ENCODE results near the gene PLAAT4. TPM values are rescaled to one million over a fixed set of nuclear protein-coding genes. Genes with fewer than 3 reads are reported as not detected.
"Not testable (repeated sequence)": the region's sequence is repeated elsewhere in the genome, so short reads cannot be mapped to it uniquely, and the experiment has no call there.

PLAAT4 gene
- total and polyA plus RNA-seq, 2 experiments from 2014 or later: not detected

GRCh38 chr11:63535734-63536133 is 874 bp upstream of the PLAAT4 start:
- TF ChIP-seq CTCF (IDR thresholded peaks at IDR 0.05; ENCODE audit: low read depth, low read length): no peak
- Histone ChIP-seq H3K4me3 (no peak overlapping the region), H3K4me1 (ENCODE audit: low read depth) (no peaks in the 10 kb centered on the region), H3K9me3 (ENCODE audit: low read depth) (no peaks in the 10 kb centered on the region), H3K27ac (no peak overlapping the region), H3K27me3 (no peaks in the 10 kb centered on the region), H3K36me3 (no peaks in the 10 kb centered on the region)
- DNase-seq (ENCODE audit: low read depth in 1 of 2, low spot score in 1 of 2): no peak

- no peak overlapping the region for H3K4me3 ChIP-seq
- DNase-seq (ENCODE audit: low read depth in 1 of 2, low spot score in 1 of 2): peak in 1 of 2 donors; percentile 97
- H3K36me3 ChIP-seq: no peaks in the 10 kb centered on the region
- no peaks in the 10 kb centered on the region for H3K9me3 ChIP-seq (ENCODE audit: low read depth)
- no peak for TF ChIP-seq CTCF (IDR thresholded peaks at IDR 0.05; ENCODE audit: low read depth, low read length)
- no peaks in the 10 kb centered on the region for H3K4me1 ChIP-seq (ENCODE audit: low read depth)
- no peak overlapping the region for H3K27ac ChIP-seq
- H3K27me3 ChIP-seq: no peaks in the 10 kb centered on the region
Measured at GRCh38 chr11:63537293-63538101, 889 bp downstream of the PLAAT4 start.

- not testable (repeated sequence) for H3K9me3 ChIP-seq (ENCODE audit: low read depth); H3K27me3 ChIP-seq; H3K4me1 ChIP-seq (ENCODE audit: low read depth); H3K4me3 ChIP-seq; H3K27ac ChIP-seq; H3K36me3 ChIP-seq
- peak in 1 of 2 donors; percentile 49 for DNase-seq (ENCODE audit: low read depth in 1 of 2, low spot score in 1 of 2)
Measured at GRCh38 chr11:63542506-63542905, 5.9 kb downstream of the PLAAT4 start.

- Histone ChIP-seq H3K4me3 (no peak overlapping the region), H3K4me1 (ENCODE audit: low read depth) (no peaks in the 10 kb centered on the region), H3K9me3 (ENCODE audit: low read depth) (no peaks in the 10 kb centered on the region), H3K27ac (no peak overlapping the region), H3K36me3 (no peaks in the 10 kb centered on the region), H3K27me3 (no peaks in the 10 kb centered on the region)
- no peak for TF ChIP-seq CTCF (IDR thresholded peaks at IDR 0.05; ENCODE audit: low read depth, low read length)
- no peak for DNase-seq (ENCODE audit: low read depth in 1 of 2, low spot score in 1 of 2)
Measured at GRCh38 chr11:63543711-63544110, 7.1 kb downstream of the PLAAT4 start.

- Histone ChIP-seq H3K36me3 (no peaks in the 10 kb centered on the region), H3K27ac (no peak overlapping the region), H3K4me1 (ENCODE audit: low read depth) (no peaks in the 10 kb centered on the region), H3K4me3 (no peak overlapping the region), H3K9me3 (ENCODE audit: low read depth) (no peaks in the 10 kb centered on the region), H3K27me3 (no peaks in the 10 kb centered on the region)
- no peak for TF ChIP-seq CTCF (IDR thresholded peaks at IDR 0.05; ENCODE audit: low read depth, low read length)
- no peak for DNase-seq (ENCODE audit: low read depth in 1 of 2, low spot score in 1 of 2)
Measured at GRCh38 chr11:63547061-63547460, 10.5 kb downstream of the PLAAT4 start.

GRCh38 chr11:63548178-63548577 is 11.6 kb downstream of the PLAAT4 start:
- H3K4me3 ChIP-seq: no peak overlapping the region
- no peaks in the 10 kb centered on the region for H3K36me3 ChIP-seq
- no peak overlapping the region for H3K27ac ChIP-seq
- no peak for TF ChIP-seq CTCF (IDR thresholded peaks at IDR 0.05; ENCODE audit: low read depth, low read length)
- H3K27me3 ChIP-seq: no peaks in the 10 kb centered on the region
- H3K9me3 ChIP-seq (ENCODE audit: low read depth): no peaks in the 10 kb centered on the region
- DNase-seq (ENCODE audit: low read depth in 1 of 2, low spot score in 1 of 2): peak in 1 of 2 donors; percentile 93
- H3K4me1 ChIP-seq (ENCODE audit: low read depth): no peaks in the 10 kb centered on the region
